SH-SY5Y (cell line): ENCODE measurements around the gene SLC9A9.

ENCODE experiments used
- GATA2 ChIP-seq: IDR thresholded peaks from 2 replicates; pipeline ENCODE4 v1.6.1; 2011; ENCODE audit warnings: mild to moderate bottlenecking, low read depth, low read length
- GATA3 ChIP-seq: IDR thresholded peaks from 2 replicates; pipeline ENCODE4 v1.6.1; 2011; ENCODE audit warnings: low read depth, mild to moderate bottlenecking, low read length, moderate library complexity

GRCh38 chr3:143419611-143420010, 428.7 kb downstream of the SLC9A9 start:
- no peak for TF ChIP-seq GATA2
- TF ChIP-seq GATA3, result no peak
